ENCODE data around the gene SFXN3. TPM values are rescaled to one million over a fixed set of nuclear protein-coding genes. Genes with fewer than 3 reads are reported as not detected.

SFXN3 gene
- total and polyA plus RNA-seq, 2 donors from 2014 or later = 23.3 to 51.6 TPM

DNA sequence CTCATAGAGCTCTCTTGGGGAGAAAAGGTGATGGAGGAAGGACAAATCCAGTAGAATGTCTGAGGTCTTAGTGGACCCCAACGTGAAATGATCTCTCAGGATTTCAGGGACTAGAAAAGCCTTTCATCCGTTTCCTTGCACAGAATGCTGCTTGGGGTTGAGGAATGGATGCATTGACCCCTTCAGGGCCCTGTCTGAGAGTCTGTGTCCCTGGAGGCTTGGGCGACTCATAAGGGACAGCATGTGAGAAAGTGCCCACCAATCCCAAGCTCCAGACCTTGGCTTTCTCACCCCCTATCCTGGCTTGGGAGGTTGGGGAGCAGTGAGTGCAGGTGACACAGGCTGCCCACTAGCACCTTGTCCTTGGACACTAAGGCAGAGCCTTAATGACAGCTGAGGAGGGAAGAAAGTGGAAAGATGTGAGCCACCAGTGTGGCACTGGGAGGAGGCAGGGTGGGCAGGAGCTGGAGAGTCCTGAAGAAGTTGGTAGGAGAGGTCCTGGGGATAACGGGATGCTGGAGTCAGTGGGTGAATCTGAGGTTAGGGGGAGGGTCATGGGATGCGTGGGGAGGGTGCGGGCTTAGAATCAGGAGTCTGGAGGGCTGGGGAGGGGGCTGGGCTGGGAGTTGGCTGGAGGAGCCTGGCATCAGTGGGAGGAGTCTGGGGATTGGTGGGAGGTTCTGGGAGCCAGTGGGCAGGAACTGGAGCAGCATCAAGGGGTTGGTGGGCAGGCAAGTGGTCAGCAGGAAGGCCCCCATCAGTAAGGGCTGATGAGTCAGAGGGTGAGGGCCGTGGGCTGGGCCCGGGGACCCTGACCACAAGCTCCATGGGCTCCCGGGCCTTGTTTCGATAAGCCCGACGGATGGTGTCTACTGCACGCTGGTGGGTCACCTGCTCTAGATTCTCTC, 22.9 kb upstream of the SFXN3 start:
- DNase-seq (no peak), FAIRE-seq (no peak)
- TF ChIP-seq, protein P1, sequence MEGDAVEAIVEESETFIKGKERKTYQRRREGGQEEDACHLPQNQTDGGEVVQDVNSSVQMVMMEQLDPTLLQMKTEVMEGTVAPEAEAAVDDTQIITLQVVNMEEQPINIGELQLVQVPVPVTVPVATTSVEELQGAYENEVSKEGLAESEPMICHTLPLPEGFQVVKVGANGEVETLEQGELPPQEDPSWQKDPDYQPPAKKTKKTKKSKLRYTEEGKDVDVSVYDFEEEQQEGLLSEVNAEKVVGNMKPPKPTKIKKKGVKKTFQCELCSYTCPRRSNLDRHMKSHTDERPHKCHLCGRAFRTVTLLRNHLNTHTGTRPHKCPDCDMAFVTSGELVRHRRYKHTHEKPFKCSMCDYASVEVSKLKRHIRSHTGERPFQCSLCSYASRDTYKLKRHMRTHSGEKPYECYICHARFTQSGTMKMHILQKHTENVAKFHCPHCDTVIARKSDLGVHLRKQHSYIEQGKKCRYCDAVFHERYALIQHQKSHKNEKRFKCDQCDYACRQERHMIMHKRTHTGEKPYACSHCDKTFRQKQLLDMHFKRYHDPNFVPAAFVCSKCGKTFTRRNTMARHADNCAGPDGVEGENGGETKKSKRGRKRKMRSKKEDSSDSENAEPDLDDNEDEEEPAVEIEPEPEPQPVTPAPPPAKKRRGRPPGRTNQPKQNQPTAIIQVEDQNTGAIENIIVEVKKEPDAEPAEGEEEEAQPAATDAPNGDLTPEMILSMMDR (IDR thresholded peaks at IDR 0.05; ENCODE audit: borderline replicate concordance, extremely low read depth, insufficient read depth) = no peak
- Histone ChIP-seq H3K27ac (ENCODE audit: low read depth in 2 of 2, low read length in 2 of 2) (no peak overlapping the region), H3K27me3 (ENCODE audit: control insufficient read depth, insufficient read depth, low read length) (no peaks in the 10 kb centered on the region), H3K9me3 (ENCODE audit: control insufficient read depth in 2 of 3, insufficient read depth in 1 of 3, low read length in 3 of 3) (no peaks in the 10 kb centered on the region), H3K36me3 (ENCODE audit: control insufficient read depth in 2 of 3, insufficient read depth in 3 of 3, low read length in 3 of 3) (peaks cover 0 to 18% (median 13%) of the 10 kb centered on the region in 3 donors), H3K4me1 (ENCODE audit: control insufficient read depth in 2 of 3, insufficient read depth in 2 of 3, low read depth in 1 of 3, low read length in 3 of 3) (peaks cover 0 to 10% (median 0%) of the 10 kb centered on the region in 3 donors), H3K4me3 (ENCODE audit: low read length in 3 of 3) (no peak overlapping the region), H3K9ac (ENCODE audit: low read length in 3 of 3) (peak overlapping the region in 1 of 3 donors; percentile 46)
- intact Hi-C loops (cut with DNase I) = no loop called here

DNA sequence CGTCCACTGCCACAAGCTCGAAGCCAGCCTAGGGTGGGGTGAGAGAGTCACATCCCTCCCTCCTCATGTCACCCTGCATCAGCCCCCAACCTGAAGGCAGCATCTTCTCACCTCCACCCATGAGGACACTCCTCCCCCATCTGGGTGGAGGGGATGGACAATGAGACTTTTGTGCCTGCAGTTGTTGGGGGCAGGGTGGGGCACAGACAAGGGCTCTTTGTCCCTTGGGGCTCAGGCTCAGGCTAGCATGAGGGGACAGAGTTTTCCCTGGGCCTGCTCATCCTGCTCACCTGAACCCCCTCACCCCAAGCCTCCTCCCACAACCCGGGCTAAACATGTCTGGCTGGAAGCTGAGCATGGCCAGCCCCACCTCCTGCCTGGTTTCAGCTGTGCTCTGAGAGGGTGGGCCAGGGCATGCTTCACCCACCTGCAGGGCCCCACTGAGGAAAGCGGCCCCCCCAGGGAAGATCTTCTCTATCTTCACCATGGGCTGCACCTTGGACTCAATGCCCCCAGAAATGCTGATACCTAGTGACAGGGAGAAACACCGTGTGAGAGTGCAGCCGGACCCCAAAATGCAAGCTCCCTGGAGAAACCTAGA, 22.1 kb upstream of the SFXN3 start:
- Histone ChIP-seq H3K9ac (ENCODE audit: low read length in 3 of 3) (no peak overlapping the region), H3K27me3 (ENCODE audit: control insufficient read depth, insufficient read depth, low read length) (no peaks in the 10 kb centered on the region)
- TF ChIP-seq, protein P1 (IDR thresholded peaks at IDR 0.05; ENCODE audit: borderline replicate concordance, extremely low read depth, insufficient read depth) = no peak

DNA sequence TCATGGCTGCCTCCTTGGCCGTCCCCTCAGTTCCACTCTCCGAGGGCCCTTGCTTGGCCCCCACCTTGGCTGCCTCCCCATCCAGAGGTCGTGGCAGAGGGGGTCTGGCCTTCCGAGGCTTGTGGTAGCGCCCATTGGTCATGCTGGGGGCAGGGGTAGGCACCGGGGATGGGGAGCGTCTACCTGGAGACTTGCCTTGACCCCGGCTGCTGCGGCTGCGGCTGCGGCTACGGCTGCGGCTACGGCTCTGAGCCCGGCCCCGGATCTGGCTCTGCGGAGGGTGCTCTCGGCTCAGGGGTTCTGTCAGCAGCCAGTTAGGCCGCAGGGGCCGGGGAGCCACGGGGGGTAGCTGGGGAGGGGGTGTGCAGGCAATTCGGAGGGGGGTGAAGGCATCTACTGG, 20.7 kb upstream of the SFXN3 start:
- Histone ChIP-seq H3K9ac (ENCODE audit: low read length in 3 of 3) (no peak overlapping the region), H3K36me3 (ENCODE audit: control insufficient read depth in 2 of 3, insufficient read depth in 3 of 3, low read length in 3 of 3) (peaks cover 0 to 9% (median 6%) of the 10 kb centered on the region in 3 donors), H3K9me3 (ENCODE audit: control insufficient read depth in 2 of 3, insufficient read depth in 1 of 3, low read length in 3 of 3) (no peaks in the 10 kb centered on the region), H3K4me1 (ENCODE audit: control insufficient read depth in 2 of 3, insufficient read depth in 2 of 3, low read depth in 1 of 3, low read length in 3 of 3) (peaks cover 0 to 18% (median 0%) of the 10 kb centered on the region in 3 donors), H3K27ac (ENCODE audit: low read depth in 2 of 2, low read length in 2 of 2) (no peak overlapping the region), H3K27me3 (ENCODE audit: control insufficient read depth, insufficient read depth, low read length) (no peaks in the 10 kb centered on the region), H3K4me3 (ENCODE audit: low read length in 3 of 3) (no peak overlapping the region)
- intact Hi-C loops (cut with DNase I) = no loop called here
- FAIRE-seq (no peak), DNase-seq (no peak)
- TF ChIP-seq, protein P1 (IDR thresholded peaks at IDR 0.05; ENCODE audit: borderline replicate concordance, extremely low read depth, insufficient read depth) = no peak

More for the DNA sequence above, 22.1 kb upstream of the SFXN3 start:
- intact Hi-C loops (cut with DNase I) = no loop called here
- H3K27ac ChIP-seq (ENCODE audit: low read depth in 2 of 2, low read length in 2 of 2) = no peak overlapping the region
- DNase-seq (no peak), FAIRE-seq (no peak)
- H3K9me3 ChIP-seq (ENCODE audit: control insufficient read depth in 2 of 3, insufficient read depth in 1 of 3, low read length in 3 of 3) = no peaks in the 10 kb centered on the region
- peaks cover 0 to 14% (median 9%) of the 10 kb centered on the region in 3 donors for H3K36me3 ChIP-seq (ENCODE audit: control insufficient read depth in 2 of 3, insufficient read depth in 3 of 3, low read length in 3 of 3)
- H3K4me3 ChIP-seq (ENCODE audit: low read length in 3 of 3) = no peak overlapping the region
- peaks cover 0 to 13% (median 0%) of the 10 kb centered on the region in 3 donors for H3K4me1 ChIP-seq (ENCODE audit: control insufficient read depth in 2 of 3, insufficient read depth in 2 of 3, low read depth in 1 of 3, low read length in 3 of 3)

All from kidney (tissue), 14 donors.